ENCODE measurements around the gene SETDB1. TPM values are rescaled to one million over a fixed set of nuclear protein-coding genes. Genes with fewer than 3 reads are reported as not detected.
A peak's percentile ranks its signal among the peaks of the same experiment; 100 is the strongest.

Gene SETDB1
- total RNA-seq, 4 donors from 2014 or later = 24.9 to 30.2 (median 27.7) TPM

- H3K4me3 ChIP-seq = no peak overlapping the region
- no peak for DNase-seq (ENCODE audit: extremely low spot score)
- intact Hi-C loops (cut with DNase I) = no loop called here
- no peaks in the 10 kb centered on the region for H3K9me3 ChIP-seq
- no peaks in the 10 kb centered on the region for H3K27me3 ChIP-seq
- H3K36me3 ChIP-seq = peaks cover 32 to 59% (median 51%) of the 10 kb centered on the region in 4 donors
- peaks cover 19 to 26% (median 22%) of the 10 kb centered on the region in 4 donors for H3K4me1 ChIP-seq
- WGBS = 92% methylated on average over 19 of the region's 20 CpGs
- TF ChIP-seq CTCF (IDR thresholded peaks at IDR 0.05) (no peak), POLR2AphosphoS5 (IDR thresholded peaks at IDR 0.05) (no peak), POLR2A (IDR thresholded peaks at IDR 0.05; ENCODE audit: low read depth) (no peak), EP300 (IDR thresholded peaks at IDR 0.05) (no peak)
- H3K27ac ChIP-seq (replicated peaks in 1 of 4) = no peak overlapping the region
Observed at GRCh38 chr1:150997126-150997872, 71.1 kb downstream of the SETDB1 start.

GRCh38 chr1:150997949-150998348 lies 71.8 kb downstream of the SETDB1 start:
- Histone ChIP-seq H3K4me3 (no peak overlapping the region), H3K27me3 (no peaks in the 10 kb centered on the region), H3K27ac (replicated peaks in 1 of 4) (no peak overlapping the region), H3K36me3 (peaks cover 32 to 64% (median 55%) of the 10 kb centered on the region in 4 donors), H3K4me1 (peaks cover 25 to 33% (median 29%) of the 10 kb centered on the region in 4 donors), H3K9me3 (no peaks in the 10 kb centered on the region)
- WGBS = 70% methylated on average over 4 of the region's 5 CpGs
- DNase-seq (ENCODE audit: extremely low spot score) = no peak
- TF ChIP-seq EP300 (IDR thresholded peaks at IDR 0.05) (no peak), POLR2AphosphoS5 (IDR thresholded peaks at IDR 0.05) (no peak), POLR2A (IDR thresholded peaks at IDR 0.05; ENCODE audit: low read depth) (no peak), CTCF (IDR thresholded peaks at IDR 0.05) (no peak)
- intact Hi-C loops (cut with DNase I) = no loop called here

- Histone ChIP-seq H3K4me3 (no peak overlapping the region), H3K27me3 (no peaks in the 10 kb centered on the region), H3K27ac (replicated peaks in 1 of 4) (peak overlapping the region in 1 of 4 donors; percentile 24), H3K9me3 (no peaks in the 10 kb centered on the region), H3K4me1 (peaks cover 37 to 45% (median 41%) of the 10 kb centered on the region in 4 donors), H3K36me3 (peaks cover 32 to 64% (median 55%) of the 10 kb centered on the region in 4 donors)
- no peak for DNase-seq (ENCODE audit: extremely low spot score)
- TF ChIP-seq POLR2AphosphoS5 (IDR thresholded peaks at IDR 0.05) = no peak
- no peak for TF ChIP-seq EP300 (IDR thresholded peaks at IDR 0.05)
- no peak for TF ChIP-seq POLR2A (IDR thresholded peaks at IDR 0.05; ENCODE audit: low read depth)
- no peak for TF ChIP-seq CTCF (IDR thresholded peaks at IDR 0.05)
- intact Hi-C loops (cut with DNase I) = no loop called here
- WGBS = 79% methylated on average over 14 of the region's 17 CpGs
Observed at GRCh38 chr1:150999051-150999674, 73.0 kb downstream of the SETDB1 start.

GRCh38 chr1:150999926-151000325 lies 73.8 kb downstream of the SETDB1 start:
- intact Hi-C loops (cut with DNase I) = loop anchor here (10.0 kb wide), 1 partner anchor 305 kb away; the partner anchor contains the start of gene GOLPH3L
- H3K4me3 ChIP-seq = no peak overlapping the region
- H3K9me3 ChIP-seq = no peaks in the 10 kb centered on the region
- 92% methylated on average over 2 of the region's 2 CpGs for WGBS
- no peak overlapping the region for H3K27ac ChIP-seq (replicated peaks in 1 of 4)
- no peaks in the 10 kb centered on the region for H3K27me3 ChIP-seq
- peaks cover 32 to 64% (median 55%) of the 10 kb centered on the region in 4 donors for H3K36me3 ChIP-seq
- no peak for DNase-seq (ENCODE audit: extremely low spot score)
- H3K4me1 ChIP-seq = peaks cover 43 to 50% (median 48%) of the 10 kb centered on the region in 4 donors
- TF ChIP-seq EP300 (IDR thresholded peaks at IDR 0.05) = no peak
- no peak for TF ChIP-seq POLR2A (IDR thresholded peaks at IDR 0.05; ENCODE audit: low read depth)
- TF ChIP-seq CTCF (IDR thresholded peaks at IDR 0.05) = no peak
- no peak for TF ChIP-seq POLR2AphosphoS5 (IDR thresholded peaks at IDR 0.05)

Measured in esophagus muscularis mucosa (tissue), 4 donors.